ENCODE results near the gene COA6.

GRCh38 chr1:234386122-234386521 lies 12.9 kb downstream of the COA6 start:
- TF ChIP-seq POLR2A (IDR thresholded peaks at IDR 0.05): no peak
- TF ChIP-seq CTCF (IDR thresholded peaks at IDR 0.05): no peak

Data from adrenal gland (tissue), 5 donors.